Activated CD4-positive, alpha-beta T cell treated with anti-CD3 and anti-CD28 coated beads for 36 hours (primary cell): ENCODE data around the gene NAT16. TPM values are rescaled to one million over a fixed set of nuclear protein-coding genes. Genes with fewer than 3 reads are reported as not detected.
A peak's percentile ranks its signal among the peaks of the same experiment; 100 is the strongest.
"Not testable (repeated sequence)": the region's sequence is repeated elsewhere in the genome, so short reads cannot be mapped to it uniquely, and the experiment has no call there.

Experiments used
- ATAC-seq: fragments of 200-7000 bp; cut with Tn5 transposase; one replicate; pipeline ENCODE4 v1.10.0; 2021; ENCODE audit warnings: mild to moderate bottlenecking, moderate library complexity
- CTCF ChIA-PET: fragments of 350-600 bp; sonication (Branson Sonifier 250); formaldehyde crosslinking; loops from one replicate; lab custom pipeline; 2021; ENCODE audit warnings: antibody characterized with exemption; lab: Charles Lee
- POLR2A ChIA-PET: fragments of 350-600 bp; sonication (Branson Sonifier 250); formaldehyde crosslinking; loops from one replicate; lab custom pipeline; 2021; ENCODE audit warnings: antibody characterized with exemption, inconsistent platforms; lab: Charles Lee
- DNase-seq: peaks from one replicate; pipeline ENCODE4 v3.0.0-alpha.2; 2020
- H3K27ac Mint-ChIP-seq: one replicate; pipeline ENCODE4 v1.8.0; 2021; ENCODE audit warnings: mixed read lengths
- H3K27me3 Mint-ChIP-seq: one replicate; pipeline ENCODE4 v1.8.0; 2021; ENCODE audit warnings: mixed read lengths
- H3K36me3 Mint-ChIP-seq: one replicate; pipeline ENCODE4 v1.8.0; 2021; ENCODE audit warnings: low read depth, mixed read lengths
- H3K4me1 Mint-ChIP-seq: one replicate; pipeline ENCODE4 v1.8.0; 2021; ENCODE audit warnings: mixed read lengths
- H3K4me3 Mint-ChIP-seq: one replicate; pipeline ENCODE4 v1.8.0; 2021; ENCODE audit warnings: mild to moderate bottlenecking, moderate library complexity, mixed read lengths
- H3K9me3 Mint-ChIP-seq: one replicate; pipeline ENCODE4 v1.8.0; 2021; ENCODE audit warnings: low read depth, mixed read lengths
- intact Hi-C, 2 experiments: fragments of 100-400 bp; cut with DNase I in 1 of 2; cut with micrococcal nuclease in 1 of 2; formaldehyde crosslinking; loops; one replicate each; pipeline versions ENCODE4 v1.14.2 to v1.15.1; 2022 to 2024; cut with DNase I, micrococcal nuclease
- total RNA-seq, 2 experiments: library from RNA; stranded (reverse); gene quantifications; one replicate each; pipeline ENCODE4 v1.2.3, GENCODE V29; 2021

Gene NAT16
- total RNA-seq, 2 experiments from 2014 or later, result not detected

GRCh38 chr7:101216001-101216859, 36.1 kb upstream of the NAT16 start:
- ATAC-seq (no peak), DNase-seq (peak; percentile 24)
- CTCF ChIA-PET, result interaction anchor here (1.0 to 4.3 kb wide), 4 partner anchors 24 to 72 kb away, joined by 3 to 38 read pairs (median 9); partner anchors contain the start of gene FIS1
- H3K27me3 Mint-ChIP-seq, result no peaks in the 10 kb centered on the region
- POLR2A ChIA-PET, result no interaction called here
- intact Hi-C loops, result loop anchor here (5.0 to 10.0 kb wide), 2 partner anchors 69 to 509 kb away; partner anchors contain the start of gene POP7 (in 1 of the 2)
- H3K4me1 Mint-ChIP-seq, result peaks cover 31% of the 10 kb centered on the region
- peak overlapping the region; percentile 70 for H3K27ac Mint-ChIP-seq
- peaks cover 16% of the 10 kb centered on the region for H3K36me3 Mint-ChIP-seq
- H3K4me3 Mint-ChIP-seq, result peak overlapping the region; percentile 99
- no peaks in the 10 kb centered on the region for H3K9me3 Mint-ChIP-seq

GRCh38 chr7:101212014-101212413, 31.9 kb upstream of the NAT16 start:
- no peak for DNase-seq
- H3K27me3 Mint-ChIP-seq, result no peaks in the 10 kb centered on the region
- ChIA-PET CTCF (no interaction called here), POLR2A (no interaction called here)
- no peaks in the 10 kb centered on the region for H3K9me3 Mint-ChIP-seq
- peaks cover 12% of the 10 kb centered on the region for H3K4me1 Mint-ChIP-seq
- peaks cover 27% of the 10 kb centered on the region for H3K36me3 Mint-ChIP-seq
- intact Hi-C loops, result loop anchor here in 1 of 2 experiments (10.0 kb wide), 1 partner anchor 73 kb away; no protein-coding TSS in a partner anchor
- H3K4me3 Mint-ChIP-seq, result no peak overlapping the region
- no peak for ATAC-seq
- no peak overlapping the region for H3K27ac Mint-ChIP-seq

- ATAC-seq, result no peak
- DNase-seq, result no peak
- Mint-ChIP-seq H3K4me1 (peaks cover 9% of the 10 kb centered on the region), H3K4me3 (no peak overlapping the region), H3K27me3 (no peaks in the 10 kb centered on the region), H3K9me3 (no peaks in the 10 kb centered on the region), H3K27ac (no peak overlapping the region), H3K36me3 (peaks cover 23% of the 10 kb centered on the region)
- intact Hi-C loops, result loop anchor here in 1 of 2 experiments (10.0 kb wide), 1 partner anchor 73 kb away; no protein-coding TSS in a partner anchor
- ChIA-PET CTCF (no interaction called here), POLR2A (no interaction called here)
Observed at GRCh38 chr7:101211501-101211900, 31.4 kb upstream of the NAT16 start.

GRCh38 chr7:101210143-101210542, 30.1 kb upstream of the NAT16 start:
- POLR2A ChIA-PET, result no interaction called here

GRCh38 chr7:101208794-101209193, 28.7 kb upstream of the NAT16 start:
- Mint-ChIP-seq H3K9me3 (no peaks in the 10 kb centered on the region), H3K27ac (no peak overlapping the region), H3K4me3 (no peak overlapping the region), H3K4me1 (peaks cover 2% of the 10 kb centered on the region), H3K27me3 (peaks cover under 1% of the 10 kb centered on the region), H3K36me3 (peaks cover 18% of the 10 kb centered on the region)
- intact Hi-C loops, result no loop called here
- POLR2A ChIA-PET, result no interaction called here
- ATAC-seq, result no peak
- CTCF ChIA-PET, result interaction anchor here (0.5 kb wide), 1 partner anchor 8 kb away, joined by 3 read pairs; the partner anchor contains the start of gene MOGAT3
- no peak for DNase-seq

More at GRCh38 chr7:101210143-101210542, 30.1 kb upstream of the NAT16 start:
- Mint-ChIP-seq H3K27me3 (no peaks in the 10 kb centered on the region), H3K9me3 (no peaks in the 10 kb centered on the region), H3K4me3 (no peak overlapping the region), H3K36me3 (peaks cover 23% of the 10 kb centered on the region), H3K4me1 (no peaks in the 10 kb centered on the region), H3K27ac (no peak overlapping the region)
- intact Hi-C loops, result loop anchor here in 1 of 2 experiments (10.0 kb wide), 1 partner anchor 75 kb away; no protein-coding TSS in a partner anchor
- no peak for DNase-seq
- no peak for ATAC-seq
- CTCF ChIA-PET, result no interaction called here

- no peak overlapping the region for H3K27ac Mint-ChIP-seq
- H3K4me3 Mint-ChIP-seq, result no peak overlapping the region
- H3K27me3 Mint-ChIP-seq, result peaks cover 6% of the 10 kb centered on the region
- peaks cover 18% of the 10 kb centered on the region for H3K36me3 Mint-ChIP-seq
- ATAC-seq (no peak), DNase-seq (no peak)
- H3K9me3 Mint-ChIP-seq, result no peaks in the 10 kb centered on the region
- POLR2A ChIA-PET, result no interaction called here
- H3K4me1 Mint-ChIP-seq, result peaks cover 2% of the 10 kb centered on the region
- intact Hi-C loops, result no loop called here
- CTCF ChIA-PET, result interaction anchor here (0.6 kb wide), 1 partner anchor 75 kb away, joined by 3 read pairs; no protein-coding TSS in a partner anchor
Observed at GRCh38 chr7:101207459-101207858, 27.4 kb upstream of the NAT16 start.

- H3K4me1 Mint-ChIP-seq, result peaks cover 2% of the 10 kb centered on the region
- intact Hi-C loops, result no loop called here
- DNase-seq, result no peak
- no peak for ATAC-seq
- no peak overlapping the region for H3K4me3 Mint-ChIP-seq
- POLR2A ChIA-PET, result no interaction called here
- no peaks in the 10 kb centered on the region for H3K9me3 Mint-ChIP-seq
- H3K27ac Mint-ChIP-seq, result no peak overlapping the region
- CTCF ChIA-PET, result no interaction called here
- H3K36me3 Mint-ChIP-seq, result peaks cover 18% of the 10 kb centered on the region
- H3K27me3 Mint-ChIP-seq, result peaks cover 6% of the 10 kb centered on the region
Observed at GRCh38 chr7:101206665-101207042, 26.6 kb upstream of the NAT16 start.

GRCh38 chr7:101205901-101206664, 26.0 kb upstream of the NAT16 start:
- ATAC-seq, result no peak

GRCh38 chr7:101203740-101204738, 23.9 kb upstream of the NAT16 start:
- H3K4me3 Mint-ChIP-seq, result peak overlapping the region; percentile 32
- ChIA-PET POLR2A (interaction anchor here (0.6 kb wide), 1 partner anchor 1768 kb away, joined by 4 read pairs; no protein-coding TSS in a partner anchor), CTCF (interaction anchor here (0.6 to 2.9 kb wide), 8 partner anchors 9 to 60 kb away, joined by 3 to 11 read pairs (median 4); partner anchors contain the start of genes PLOD3, VGF and ZNHIT1)
- DNase-seq, intact Hi-C loops, ATAC-seq, H3K4me1 Mint-ChIP-seq, H3K9me3 Mint-ChIP-seq: not testable (repeated sequence)
- H3K36me3 Mint-ChIP-seq, result peaks cover 14% of the 10 kb centered on the region
- H3K27me3 Mint-ChIP-seq, result peaks cover 21% of the 10 kb centered on the region
- H3K27ac Mint-ChIP-seq, result peak overlapping the region; percentile 59

More at GRCh38 chr7:101205901-101206664, 26.0 kb upstream of the NAT16 start:
- intact Hi-C loops, result no loop called here
- no peak for DNase-seq
- CTCF ChIA-PET, result interaction anchor here (0.6 kb wide), 1 partner anchor 578 kb away, joined by 3 read pairs; no protein-coding TSS in a partner anchor
- Mint-ChIP-seq H3K27ac (no peak overlapping the region), H3K27me3 (peaks cover 11% of the 10 kb centered on the region), H3K9me3 (no peaks in the 10 kb centered on the region), H3K4me3 (no peak overlapping the region), H3K36me3 (peaks cover 18% of the 10 kb centered on the region), H3K4me1 (peaks cover 2% of the 10 kb centered on the region)
- POLR2A ChIA-PET, result no interaction called here

GRCh38 chr7:101202603-101202918, 22.5 kb upstream of the NAT16 start:
- ChIA-PET CTCF (interaction anchor here (0.6 to 2.9 kb wide), 3 partner anchors 10 to 210 kb away, joined by 3 to 11 read pairs (median 4); no protein-coding TSS in a partner anchor), POLR2A (no interaction called here)
- peaks cover 21% of the 10 kb centered on the region for H3K27me3 Mint-ChIP-seq
- ATAC-seq (no peak), DNase-seq (no peak)
- peaks cover 4% of the 10 kb centered on the region for H3K4me1 Mint-ChIP-seq
- intact Hi-C loops, result no loop called here
- no peaks in the 10 kb centered on the region for H3K9me3 Mint-ChIP-seq
- H3K4me3 Mint-ChIP-seq, result no peak overlapping the region
- no peak overlapping the region for H3K27ac Mint-ChIP-seq
- peaks cover 7% of the 10 kb centered on the region for H3K36me3 Mint-ChIP-seq
